Daoy (cell line): ENCODE data around the gene FLAD1. TPM values are rescaled to one million over a fixed set of nuclear protein-coding genes. Genes with fewer than 3 reads are reported as not detected.

ENCODE experiments used
- DNase-seq: peaks from one replicate; pipeline ENCODE4 v3.0.0-alpha.2; 2015; ENCODE audit warnings: low read depth
- total RNA-seq: library from RNA; depleted of rRNA; stranded (reverse); fragments of >200 nt; shearing (Covaris generic); gene quantifications from 2 replicates; pipeline ENCODE4 v1.2.3, GENCODE V29; 2014

The FLAD1 gene
- total RNA-seq, 1 experiment from 2014 or later, result 48.1 TPM

DNA sequence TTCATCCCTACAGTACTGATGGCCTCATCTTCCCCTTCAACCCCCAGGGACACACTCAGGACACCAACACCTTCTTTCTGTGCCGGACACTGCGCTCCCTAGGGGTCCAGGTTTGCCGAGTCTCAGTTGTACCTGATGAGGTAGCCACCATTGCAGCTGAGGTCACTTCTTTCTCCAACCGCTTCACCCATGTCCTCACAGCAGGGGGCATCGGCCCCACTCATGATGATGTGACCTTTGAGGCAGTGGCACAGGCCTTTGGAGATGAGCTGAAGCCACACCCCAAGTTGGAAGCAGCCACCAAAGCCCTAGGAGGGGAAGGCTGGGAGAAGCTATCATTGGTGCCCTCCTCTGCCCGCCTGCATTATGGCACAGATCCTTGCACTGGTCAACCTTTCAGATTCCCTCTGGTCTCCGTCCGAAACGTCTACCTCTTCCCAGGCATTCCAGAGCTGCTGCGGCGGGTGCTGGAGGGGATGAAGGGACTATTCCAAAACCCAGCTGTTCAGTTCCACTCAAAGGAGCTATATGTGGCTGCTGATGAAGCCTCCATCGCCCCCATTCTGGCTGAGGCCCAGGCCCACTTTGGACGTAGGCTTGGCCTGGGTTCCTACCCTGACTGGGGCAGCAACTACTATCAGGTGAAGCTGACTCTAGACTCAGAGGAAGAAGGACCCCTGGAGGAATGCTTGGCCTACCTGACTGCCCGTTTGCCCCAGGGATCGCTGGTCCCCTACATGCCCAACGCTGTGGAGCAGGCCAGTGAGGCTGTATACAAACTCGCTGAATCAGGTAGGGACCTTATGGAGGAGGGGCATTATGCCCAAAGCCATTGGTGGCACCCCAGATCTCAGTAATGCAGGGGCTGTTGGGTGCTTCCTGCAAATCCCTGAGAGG, 5.2 kb downstream of the FLAD1 start:
- no peak for DNase-seq

DNA sequence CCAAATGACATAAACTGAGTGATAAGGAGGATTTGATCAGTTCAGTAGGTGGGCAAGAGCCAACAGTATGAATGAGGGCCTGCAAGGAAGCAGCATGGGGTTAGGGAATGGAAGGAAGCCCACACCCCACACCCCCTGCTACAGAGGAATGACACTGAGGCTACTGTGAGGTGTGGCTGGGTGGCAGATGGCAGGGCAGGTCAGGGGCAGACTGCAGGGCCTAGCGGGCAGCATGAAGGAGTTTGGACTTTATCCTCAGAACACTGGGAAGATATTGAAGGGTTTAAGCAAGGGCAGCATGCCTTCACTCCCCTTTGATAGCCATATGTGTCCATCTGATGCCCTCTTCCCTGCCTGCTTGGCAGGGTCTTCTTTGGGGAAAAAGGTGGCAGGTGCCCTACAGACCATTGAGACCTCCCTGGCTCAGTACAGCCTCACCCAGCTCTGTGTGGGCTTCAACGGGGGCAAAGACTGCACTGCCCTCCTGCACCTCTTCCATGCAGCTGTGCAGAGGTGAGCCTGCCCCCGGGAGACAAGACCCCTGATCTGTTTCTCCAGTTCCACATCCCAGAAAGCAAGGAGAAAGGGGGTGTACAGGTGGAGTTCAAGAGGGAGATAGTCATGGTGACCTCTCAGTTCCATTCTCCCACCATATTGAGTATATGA, 6.2 kb downstream of the FLAD1 start:
- no peak for DNase-seq

DNA sequence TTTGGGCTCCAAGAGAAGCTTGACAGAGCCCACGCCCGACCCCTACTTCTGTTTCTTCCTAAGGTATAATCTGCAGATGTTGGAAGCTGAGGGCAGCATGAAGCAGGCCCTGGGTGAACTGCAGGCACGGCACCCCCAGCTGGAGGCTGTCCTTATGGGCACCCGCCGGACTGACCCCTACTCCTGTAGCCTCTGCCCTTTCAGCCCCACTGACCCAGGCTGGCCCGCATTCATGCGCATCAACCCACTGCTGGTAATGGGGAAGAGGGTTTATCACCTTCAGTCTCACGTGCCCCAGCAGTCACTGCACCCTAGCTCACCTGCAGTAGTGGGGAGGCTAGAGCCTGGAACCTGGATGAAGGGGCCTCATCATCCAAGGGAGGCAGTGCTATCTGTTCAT, 7.1 kb downstream of the FLAD1 start:
- no peak for DNase-seq

DNA sequence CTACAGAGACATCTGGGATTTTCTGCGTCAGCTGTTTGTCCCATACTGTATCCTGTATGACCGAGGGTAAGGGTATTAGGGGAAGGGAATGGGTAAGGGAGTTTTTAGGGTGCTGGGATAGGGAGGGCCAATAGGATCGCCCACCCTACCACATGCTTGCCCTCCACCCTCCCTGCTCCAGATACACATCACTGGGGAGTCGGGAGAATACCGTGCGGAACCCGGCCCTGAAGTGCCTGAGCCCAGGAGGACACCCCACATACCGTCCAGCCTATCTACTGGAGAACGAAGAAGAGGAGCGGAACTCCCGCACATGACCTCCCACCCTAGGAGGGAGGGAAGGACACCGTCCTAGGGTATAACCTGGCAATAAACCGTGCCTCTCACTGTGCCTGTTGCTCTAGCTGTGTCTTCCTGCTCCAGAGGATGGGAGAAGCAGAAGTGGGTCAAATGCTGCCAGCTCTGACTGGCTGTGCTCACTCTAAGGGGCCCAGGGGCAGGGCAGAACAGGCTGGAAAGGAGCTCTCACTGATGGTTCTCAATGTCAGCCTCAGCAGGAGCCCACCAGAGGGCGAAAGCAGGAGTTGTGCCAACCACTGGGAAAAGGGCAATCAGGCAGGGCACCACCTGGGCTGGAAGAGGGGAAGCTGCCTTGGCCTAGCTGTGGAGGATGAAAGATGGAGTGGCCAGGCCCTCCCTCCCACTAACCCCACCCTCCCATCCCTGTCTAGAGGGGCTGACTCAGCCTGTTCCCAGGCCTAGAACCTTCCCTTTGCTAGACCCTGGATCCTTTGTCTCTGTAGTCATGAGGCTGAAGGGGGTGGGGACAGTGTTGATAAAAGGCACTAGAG, 9.8 kb downstream of the FLAD1 start:
- peak; percentile 62 for DNase-seq

DNA sequence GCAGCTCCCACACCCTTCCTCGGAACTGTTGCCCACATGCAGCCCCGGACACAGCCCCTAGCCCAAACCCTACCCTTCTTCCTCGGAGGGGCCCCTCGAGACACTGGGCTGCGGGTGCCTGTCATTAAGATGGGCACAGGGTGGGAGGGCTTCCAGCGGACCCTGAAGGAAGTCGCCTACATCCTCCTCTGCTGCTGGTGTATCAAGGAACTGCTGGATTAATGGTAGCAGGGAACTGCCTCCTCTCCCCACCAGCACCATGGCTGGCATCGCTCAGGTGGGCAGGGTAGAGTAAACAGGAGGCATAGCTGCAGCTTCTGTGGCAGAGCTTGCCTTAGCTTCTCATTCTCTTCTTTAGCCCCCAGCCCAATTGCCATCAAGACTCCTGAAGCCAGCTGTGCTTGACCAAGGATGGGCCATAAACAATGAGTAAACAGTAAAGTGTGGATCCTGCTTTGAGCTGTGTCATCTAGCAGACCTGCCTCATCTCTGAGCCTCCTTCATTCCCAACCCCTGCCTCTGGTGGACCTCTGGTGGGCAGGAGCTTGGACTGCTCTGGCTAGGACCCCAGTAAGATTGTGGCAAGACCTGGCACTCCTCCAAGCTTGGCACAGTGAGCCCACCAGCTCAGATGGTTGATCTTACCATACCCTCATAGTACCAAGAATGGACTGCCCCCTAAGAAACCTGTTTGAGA, 10.6 kb downstream of the FLAD1 start, which contains the start of gene LENEP:
Gene LENEP, plus strand, starts transcription at position 15 of the 697 bp plus-strand sequence. Its CDS starts 22 bp downstream, at position 37.
- DNase-seq, result no peak

DNA sequence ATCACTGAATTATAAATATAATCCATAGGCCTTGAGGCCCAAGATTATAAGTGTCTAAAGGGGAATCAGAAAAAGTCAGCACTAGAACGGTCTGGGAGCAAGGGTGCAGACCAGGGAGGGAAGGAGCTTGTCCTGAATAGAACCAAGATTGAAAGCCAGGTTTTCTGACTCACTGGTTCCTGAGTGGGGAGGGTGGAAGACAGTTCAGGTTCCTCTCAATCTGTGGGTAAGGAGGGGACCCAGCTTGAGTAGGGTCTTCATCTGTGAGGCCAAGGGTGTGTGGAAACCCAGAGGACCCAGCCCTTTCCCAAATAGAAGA, 11.1 kb downstream of the FLAD1 start:
- DNase-seq, result no peak

DNA sequence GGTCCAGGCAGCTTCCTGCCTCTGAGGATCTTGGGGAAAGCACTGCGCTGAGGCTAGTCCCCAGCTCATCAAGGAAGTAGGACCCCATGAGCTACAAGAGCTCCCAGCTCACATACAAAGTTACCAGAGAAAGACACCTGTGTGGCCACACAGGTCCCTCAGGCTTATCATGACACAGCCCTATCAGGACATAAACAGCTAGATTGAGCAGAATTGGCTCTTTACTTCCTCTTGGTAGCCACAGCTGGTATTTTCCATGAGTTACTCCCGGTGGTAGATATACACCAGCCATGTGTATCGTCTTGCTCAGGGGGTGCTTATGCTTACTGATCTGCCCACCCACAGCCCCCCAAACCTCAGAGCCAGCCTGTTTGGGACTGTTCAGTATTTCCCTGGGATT, 11.4 kb downstream of the FLAD1 start:
- DNase-seq, result no peak

DNA sequence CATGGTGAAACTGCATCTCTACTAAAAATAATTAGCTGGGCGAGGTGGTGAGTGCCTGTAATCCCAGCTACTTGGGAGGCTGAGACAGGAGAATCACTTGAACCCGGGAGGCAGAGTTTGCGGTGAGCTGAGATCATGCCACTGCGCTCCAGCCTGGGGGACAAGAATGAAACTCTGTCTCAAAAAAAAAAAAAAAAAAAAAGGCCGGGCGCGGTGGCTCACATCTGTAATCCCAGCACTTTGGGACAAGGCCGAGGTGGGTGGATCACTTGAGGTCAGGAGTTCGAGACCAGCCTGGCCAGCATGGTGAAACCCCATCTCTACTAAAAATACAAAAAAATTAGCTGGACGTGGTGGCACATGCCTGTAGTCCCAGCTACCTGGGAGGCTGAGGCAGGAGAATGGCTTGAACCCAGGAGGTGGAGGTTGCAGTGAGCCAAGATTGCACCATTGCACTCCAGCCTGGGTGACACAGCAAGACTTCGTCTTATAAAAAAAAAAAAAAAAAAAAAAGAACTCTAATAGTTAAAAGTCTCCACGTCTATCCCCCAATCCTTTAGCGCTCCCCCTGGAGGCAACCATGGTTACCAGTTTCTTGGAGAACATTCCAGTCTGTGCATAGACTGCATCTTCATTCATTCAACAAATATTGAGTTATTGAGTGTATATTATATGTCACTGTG, 12.3 kb downstream of the FLAD1 start:
- DNase-seq, result peak; percentile 65

DNA sequence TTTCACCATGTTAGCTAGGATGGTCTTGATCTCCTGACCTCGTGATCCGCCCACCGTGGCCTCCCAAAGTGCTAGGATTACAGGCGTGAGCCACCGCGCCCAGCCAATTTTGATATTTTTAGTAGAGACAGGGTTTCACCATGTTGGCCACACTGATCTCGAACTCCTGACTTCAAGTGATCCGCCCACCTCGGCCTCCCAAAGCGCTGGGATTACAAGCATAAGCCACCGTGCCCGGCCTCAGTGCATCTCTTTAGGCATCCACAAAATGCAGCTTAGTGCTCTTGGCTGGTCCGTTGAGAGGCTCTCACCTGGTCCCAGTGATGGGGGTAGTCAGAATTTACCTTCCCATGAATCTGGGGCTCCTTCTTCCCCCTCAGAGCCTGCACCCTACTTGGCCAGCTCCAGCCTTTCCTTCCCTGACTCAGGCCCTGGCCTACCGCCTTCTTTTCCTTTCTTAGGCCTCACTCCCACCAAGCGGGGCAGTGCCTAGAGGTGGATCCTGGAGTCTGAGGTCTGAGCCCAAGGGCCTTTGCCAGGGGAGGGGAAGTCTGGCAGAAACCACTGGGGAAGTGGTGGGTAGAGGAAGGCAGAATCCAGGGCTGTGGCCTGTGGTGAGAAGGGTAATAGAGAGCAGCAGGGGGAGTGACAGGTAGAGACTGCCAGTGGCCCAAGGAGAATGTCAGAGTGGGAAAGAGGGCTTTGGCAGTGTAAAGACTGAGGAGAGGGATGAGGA, 14.0 kb downstream of the FLAD1 start:
- no peak for DNase-seq

DNA sequence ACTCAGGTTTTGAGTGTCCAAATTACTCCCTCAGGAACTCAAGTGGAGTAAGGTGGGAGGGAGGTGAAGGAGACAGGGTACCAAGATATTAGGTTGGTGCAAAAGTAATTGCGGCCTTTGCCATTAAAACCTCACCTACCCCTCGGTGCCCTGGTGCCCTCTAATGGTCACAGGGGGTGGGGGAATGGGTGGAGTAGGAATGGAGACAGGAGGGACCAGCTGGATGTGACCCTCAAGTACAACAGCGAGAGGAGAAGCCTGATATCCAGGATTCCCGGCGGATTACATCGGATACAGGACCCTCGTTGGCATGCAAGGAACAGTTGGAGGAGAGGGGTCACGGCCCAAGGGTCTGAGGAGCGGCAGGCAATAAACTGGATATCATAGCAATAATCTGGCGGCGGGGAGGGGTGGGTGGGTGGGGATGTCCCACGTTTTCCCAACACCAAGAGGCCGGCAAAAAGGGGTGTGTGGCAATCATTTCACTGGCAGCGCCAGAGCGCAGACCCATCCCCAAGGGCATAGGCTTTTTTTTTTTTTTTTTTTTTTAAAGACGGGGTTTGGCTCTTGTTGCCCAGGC, 15.1 kb downstream of the FLAD1 start:
- DNase-seq, result no peak

DNA sequence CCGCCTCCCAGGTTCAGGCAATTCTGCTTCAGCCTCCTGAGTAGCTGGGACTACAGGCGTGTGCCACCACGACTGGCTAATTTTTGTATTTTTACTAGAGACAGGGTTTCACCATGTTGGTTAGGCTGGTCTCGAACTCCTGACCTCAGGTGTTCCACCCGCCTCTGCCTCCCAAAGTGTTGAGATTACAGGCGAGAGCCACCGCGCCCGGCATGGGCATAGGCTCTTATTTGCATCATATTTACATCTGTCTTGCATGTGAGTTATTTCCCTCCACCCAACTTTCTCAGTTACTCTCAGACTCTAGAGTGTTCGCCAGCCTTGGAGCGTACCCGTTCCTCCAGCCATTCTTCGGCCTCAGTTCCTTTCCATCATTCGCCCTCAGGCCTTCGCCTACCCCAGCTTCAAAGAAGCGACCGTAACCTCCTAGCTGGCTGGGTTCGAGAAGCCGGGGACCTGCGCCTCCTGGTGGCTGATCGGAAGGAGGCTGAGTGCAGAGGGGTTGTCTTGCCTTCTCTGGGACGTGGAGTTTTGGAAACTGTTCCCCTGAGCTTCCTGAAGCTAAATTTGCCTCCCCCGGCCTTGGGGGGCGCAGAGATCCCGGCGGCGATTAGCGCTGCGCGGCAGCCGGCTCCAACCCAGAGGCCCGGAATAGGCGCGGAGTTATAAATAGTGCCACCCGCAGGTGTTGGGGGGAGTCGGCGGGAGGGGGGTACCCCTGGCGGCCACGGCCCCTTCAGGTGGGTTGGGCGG, 15.8 kb downstream of the FLAD1 start:
- DNase-seq, result peak; percentile 80

DNA sequence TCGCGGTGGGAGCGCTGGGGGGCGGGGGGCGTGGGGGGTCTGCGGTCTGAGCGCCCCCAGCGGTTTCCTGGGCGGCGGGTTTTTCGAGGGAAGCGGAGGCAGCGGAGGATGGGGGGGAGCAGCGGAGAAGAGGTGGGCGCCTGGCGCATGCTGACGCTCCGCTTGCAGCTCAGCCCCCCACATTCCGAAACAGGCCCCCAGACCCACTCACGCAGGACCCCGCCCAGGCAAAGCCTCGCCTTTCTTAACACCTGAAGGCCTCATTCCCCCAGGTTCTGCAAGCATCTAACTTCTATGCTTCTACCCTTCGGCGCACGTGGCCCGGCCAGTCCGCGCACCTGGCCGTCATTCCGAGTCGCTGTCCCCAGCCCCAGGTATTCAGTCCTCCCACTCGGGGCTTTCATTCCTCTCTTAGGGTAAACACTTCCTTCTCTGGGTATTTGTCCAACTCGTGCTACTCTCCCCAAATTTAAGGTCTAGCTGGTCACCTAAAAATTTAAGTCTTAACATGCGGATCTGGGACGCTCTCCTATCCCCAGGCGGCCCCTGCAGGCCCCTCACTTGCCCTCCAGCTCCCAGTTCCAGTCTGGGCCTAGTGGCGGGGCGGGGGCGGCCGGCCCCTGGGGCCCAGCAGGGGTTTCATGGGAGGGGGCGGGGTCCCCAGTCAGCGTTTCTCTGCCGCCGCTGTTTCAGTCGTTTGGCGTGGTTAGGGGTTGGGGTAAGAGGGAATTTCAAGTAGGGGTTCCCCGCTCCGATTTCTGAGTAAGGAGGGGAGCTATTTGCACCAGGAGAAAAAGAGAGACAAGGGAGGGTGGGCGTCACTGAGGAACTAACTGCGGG, 16.6 kb downstream of the FLAD1 start:
- no peak for DNase-seq

DNA sequence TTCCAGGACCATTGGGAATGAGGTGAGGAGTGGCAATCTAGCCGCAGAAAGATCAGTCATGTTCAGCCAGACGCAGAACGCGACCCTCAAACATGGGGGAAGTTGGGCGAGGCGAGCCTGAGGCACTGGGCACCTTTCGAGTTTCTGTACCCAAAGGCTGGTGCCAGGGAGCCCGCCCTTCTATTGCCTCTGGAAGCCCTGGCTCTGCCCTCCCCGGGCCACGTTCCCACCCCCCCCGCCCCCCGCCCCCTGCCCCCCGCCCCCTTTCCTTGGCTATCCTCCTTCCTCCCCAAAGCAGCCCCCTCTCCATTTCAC, 17.2 kb downstream of the FLAD1 start:
- DNase-seq, result no peak

DNA sequence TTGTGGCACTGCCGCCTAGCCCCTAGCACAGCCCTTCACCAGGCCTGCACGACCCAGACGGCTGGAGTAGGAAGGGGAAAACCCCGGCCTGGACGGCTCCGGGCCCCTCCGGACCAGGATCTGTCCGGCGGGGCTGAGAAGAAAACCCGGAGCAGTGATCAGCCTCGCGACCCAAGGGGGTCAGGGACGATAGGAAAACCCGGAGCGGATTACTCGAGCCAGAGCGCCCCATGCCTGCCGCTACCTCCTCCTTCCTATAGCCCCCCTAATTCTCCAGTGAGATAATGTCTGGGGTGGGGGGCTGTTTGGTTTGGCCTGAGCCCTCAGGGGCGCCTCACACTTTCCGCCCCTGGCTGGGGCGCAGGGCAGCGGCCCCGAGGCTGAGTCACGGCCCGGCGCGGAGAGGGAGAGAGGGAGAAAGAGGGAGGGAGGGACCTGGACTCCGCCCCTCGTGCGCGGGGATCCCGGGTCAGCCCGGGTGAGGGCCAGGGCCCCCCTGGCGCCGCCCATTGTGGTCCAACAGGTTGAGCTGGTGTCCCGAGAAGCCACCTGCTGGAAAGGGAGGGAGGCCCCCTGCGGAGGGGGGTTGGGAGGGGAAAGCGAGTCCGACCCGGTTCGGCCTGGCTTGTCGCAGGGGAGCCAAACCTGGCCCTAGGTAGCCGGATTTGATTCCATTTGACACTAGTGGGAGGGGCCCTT, 17.7 kb downstream of the FLAD1 start:
- DNase-seq, result peak; percentile 92

DNA sequence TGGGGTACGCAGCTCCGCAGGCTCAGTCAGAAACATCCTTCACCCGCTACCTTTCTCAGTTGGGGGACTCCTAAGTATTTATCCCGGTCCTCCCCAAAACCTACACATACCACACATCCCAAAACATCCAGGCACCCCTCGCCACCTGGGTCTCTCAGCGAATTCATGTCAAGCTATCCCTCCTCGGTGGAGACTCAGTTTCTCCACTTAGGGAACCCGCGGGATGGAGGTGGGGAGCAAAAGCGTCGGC, 18.2 kb downstream of the FLAD1 start:
- DNase-seq, result no peak

DNA sequence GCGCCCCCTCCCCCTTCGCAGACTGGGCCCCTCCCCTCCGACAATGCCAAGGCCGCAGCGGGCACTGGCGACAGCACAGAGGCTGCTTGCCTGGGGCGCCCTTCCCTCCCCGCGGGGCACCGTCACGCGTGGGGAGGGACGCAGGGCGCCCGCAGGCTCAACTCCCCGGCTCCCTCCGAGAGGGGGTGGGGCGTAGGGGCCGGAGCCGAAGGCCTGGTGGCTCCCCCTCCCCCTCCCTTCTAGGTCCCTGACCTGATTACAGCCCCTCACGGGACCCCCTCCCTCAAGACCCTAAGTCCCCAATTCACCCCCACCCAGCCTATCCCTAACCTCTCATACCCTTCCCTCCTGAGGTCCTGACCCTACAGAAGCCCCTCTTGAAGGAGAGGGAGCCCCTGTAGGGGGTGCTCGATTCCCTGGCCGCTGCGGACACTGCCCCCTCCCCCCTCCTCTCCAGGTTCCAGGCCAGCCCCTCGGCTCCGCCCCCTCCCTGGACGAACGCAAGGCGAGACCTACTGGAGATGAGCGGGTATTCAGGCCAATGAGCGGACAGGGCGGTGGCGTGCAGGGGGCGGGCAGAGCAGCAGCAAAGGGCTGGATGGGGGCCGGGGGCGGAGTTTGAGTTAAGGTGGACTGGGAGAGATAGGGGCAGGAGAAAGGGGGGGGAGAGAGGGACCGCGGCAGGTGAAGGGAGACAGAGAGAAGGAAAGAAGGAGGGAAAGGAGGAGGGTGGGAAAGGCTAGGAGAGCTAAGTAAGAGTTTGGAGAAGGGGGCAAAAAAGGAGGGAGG, 18.7 kb downstream of the FLAD1 start:
- peak; percentile 100 for DNase-seq

DNA sequence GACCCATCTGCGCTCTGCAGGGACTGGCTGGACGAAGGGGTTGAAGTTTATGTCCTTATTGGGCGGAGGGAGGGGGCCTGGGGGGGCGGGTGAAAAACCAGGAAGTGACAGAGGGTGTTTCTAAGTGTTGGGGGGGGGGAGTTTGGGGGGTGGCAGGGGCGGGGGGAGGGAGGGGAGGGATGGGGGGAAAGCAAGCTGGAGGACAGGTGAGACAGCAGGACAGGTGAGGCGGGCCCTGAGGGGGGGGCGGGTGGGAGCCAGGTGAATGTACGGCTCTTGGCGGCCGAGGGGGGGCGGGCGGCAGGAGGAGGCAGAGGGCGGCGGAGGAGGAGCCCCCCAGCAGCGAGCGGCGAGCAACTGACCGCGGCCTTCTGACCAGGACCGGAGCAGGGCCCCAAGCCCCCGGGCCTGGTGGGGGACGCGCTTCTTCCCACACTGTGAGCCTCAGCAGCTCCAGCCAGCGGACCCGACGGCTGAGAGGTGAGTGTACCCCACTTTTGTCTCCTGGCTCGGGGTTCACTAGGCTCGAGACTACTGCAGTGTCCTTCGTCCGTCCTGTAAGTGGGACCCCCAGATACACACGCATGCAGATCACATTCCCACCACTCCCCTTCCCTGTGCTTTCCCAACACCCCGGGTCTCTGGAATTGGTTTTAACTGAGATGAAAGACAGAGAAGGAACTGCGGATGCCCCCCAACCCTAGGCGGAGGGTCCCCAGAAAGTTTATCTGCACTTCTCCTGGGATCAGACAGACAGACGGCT, 19.5 kb downstream of the FLAD1 start, which contains the start of gene ZBTB7B:
Gene ZBTB7B, plus strand, starts transcription at position 339 of the 763 bp plus-strand sequence. CDS start 11,859 bp downstream, outside the sequence.
- peak; percentile 46 for DNase-seq
